A204.1 (cell line): Measurements from ENCODE around the gene RPGRIP1.
"Not testable (repeated sequence)": the region's sequence is repeated elsewhere in the genome, so short reads cannot be mapped to it uniquely, and the experiment has no call there.

Source experiments
- FAIRE-seq: peaks from 2 replicates; lab custom pipeline; 2012; peaks lifted over from hg19 to GRCh38; lab: Jason Lieb, UNC

The RPGRIP1 gene

DNA sequence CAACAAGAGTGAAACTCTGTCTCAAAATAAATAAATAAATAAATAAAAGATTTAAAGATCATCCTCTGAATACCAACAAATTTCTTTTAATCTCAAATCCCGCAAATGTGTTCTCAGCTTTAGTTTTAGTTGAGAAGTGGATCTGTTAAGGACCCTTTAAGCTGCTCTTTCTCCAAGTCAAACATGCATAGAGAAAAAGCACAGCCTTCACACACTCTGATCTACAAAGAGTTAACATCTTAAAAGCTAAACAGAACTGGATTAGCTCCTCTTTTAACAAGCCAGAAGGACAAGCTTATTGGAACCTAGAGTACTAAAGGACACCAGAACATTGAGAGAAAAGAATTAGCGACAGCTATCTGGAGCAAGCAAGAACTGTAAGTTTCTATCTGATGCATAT, at the start of gene RPGRIP1:
RPGRIP1 (plus strand) TSS at position 301 of the 400 bp plus-strand sequence. CDS start 7,894 bp downstream, outside the sequence.
- FAIRE-seq: no peak

DNA sequence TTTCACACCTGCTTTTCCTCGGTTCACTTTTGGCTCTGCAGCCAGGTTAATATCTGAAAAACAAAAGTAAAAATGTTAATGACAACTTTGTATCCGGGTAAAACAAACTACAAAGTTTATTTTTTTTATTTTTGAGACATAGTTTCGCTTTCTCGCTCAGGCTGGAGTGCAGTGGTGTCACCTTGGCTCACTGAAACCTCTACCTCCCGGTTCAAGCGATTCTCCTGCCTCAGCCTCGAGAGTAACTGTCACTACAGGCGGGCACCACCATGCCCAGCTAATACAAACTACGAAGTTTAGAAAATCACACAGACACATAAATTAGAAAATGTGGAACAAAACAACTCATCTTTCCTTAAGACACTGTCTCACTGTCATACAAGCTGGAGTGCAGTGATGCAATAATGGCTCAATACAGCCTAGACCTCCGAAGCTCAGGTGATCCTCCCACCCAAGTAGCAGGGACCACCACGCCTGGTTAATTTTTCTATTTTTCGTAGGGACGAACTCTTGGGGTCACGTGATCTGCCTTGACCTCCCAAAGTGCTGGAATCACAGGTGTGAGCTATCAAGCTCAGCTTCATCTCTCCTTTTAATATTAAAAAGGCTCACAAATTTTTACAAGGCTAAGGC, 48.7 kb upstream of the RPGRIP1 start:
- FAIRE-seq: no peak

DNA sequence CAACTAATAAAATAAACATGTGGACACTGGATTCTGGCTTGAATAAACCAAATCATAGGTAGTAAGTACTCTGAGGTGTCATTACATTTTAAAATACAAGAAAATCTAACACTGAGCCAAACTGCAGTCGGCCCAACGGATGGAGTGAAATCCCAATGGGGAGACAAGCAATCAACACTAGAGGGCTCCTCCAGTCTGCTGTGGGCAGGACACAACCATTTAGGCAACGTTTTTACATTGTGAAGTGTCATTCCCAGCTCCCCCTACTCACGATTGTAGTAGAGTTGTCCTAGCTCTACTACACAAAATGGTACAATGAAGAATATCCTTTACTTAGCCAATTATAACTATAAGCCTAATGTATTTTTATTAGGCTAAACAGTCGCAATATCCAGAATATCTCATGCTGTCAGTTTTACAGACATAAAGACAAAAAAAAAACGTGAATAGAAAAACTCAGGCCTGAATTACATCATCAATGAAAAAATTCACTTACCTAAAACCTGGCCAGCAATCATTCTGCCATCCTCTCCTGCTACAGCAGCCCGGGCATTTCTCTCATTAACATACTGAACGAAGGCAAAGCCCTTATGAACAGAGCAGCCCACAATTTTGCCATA, 46.3 kb upstream of the RPGRIP1 start:
- no peak for FAIRE-seq

DNA sequence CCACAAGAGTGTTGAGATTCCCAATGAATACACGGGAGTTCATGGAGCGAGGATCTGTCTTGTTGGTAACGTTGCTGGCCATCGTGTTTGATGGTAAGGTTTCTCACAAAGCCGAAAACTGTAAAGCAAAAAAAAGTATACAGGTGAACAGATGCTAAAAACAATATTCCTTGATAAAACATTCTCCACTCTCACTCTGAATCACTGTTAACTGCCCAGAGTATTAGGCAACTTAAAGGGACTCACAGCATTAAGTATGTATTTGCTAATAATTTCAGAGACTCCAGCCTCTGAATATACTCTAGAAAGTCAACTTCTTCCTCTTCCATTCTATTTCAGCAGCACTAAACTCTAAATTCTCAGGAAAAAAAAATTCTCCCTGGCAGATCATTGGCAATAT, 45.8 kb upstream of the RPGRIP1 start:
- FAIRE-seq: no peak

DNA sequence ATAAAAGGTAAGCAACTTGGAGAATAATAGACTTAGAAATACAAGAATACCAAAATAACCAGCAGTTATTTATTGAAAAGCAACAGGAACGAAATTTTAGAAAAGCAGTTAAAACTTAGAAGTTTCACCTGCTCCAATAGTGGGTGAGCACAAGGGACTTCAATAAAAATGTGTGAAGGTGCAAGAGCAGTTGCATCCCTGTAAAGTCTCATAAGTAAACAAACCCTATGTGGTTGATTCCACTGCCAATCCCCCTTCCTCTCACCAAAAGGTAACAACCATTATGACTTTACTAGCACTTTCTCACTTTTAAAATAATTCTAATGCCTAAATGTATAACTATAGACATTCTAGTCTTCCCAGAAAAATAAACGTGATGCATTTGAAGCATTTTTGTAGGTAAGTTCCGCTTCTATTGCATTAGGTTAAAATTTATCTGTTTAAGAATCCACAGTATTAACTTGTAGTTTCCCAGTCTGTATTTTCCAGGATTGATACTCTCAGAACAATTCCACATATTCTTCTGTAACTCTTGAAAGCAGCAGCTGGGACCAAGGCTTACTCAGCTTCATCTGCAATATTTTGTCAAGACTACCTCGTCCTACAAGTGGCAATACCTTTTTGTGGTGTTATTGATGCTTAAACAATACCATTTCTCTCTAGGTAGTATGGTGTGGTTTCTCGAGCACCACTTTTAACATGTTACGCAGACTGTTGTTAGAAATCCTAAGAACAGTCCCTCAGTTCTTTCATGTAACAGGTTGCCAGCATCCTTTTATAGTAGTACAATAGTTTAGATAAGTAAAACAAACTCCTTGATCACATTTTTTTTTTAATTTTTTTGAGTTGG, 42.7 kb upstream of the RPGRIP1 start:
- FAIRE-seq: no peak

DNA sequence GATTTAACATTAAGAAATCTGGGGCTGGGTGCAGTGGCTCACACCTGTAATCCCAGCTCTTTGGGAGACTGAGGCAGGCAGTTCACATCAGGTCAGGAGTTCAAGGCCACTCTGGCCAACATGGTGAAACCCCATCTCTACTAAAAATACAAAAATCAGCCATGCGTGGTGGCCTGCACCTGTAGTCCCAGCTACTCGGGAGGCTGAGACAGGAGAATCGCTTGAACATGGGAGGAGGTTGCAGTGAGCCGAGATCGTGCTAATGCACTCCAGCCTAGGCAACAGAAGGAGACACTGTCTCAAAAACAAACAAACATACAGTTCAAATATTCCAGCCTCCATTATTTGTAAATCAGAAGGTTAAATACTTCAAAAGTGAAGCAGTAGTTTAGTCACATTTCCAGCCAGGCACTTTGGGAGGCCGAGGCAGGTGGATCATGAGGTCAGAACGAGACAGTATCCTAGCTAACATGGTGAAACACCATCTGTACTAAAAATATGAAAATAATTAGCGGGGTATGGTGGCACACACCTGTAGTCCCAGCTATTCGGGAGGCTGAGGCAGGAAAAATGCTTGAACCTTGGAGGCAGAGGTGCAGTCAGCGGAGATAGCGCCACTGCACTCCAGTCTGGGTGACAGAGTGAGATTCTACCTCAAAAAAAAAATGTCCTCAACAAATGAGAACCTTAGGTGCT, 40.9 kb upstream of the RPGRIP1 start:
- no peak for FAIRE-seq

DNA sequence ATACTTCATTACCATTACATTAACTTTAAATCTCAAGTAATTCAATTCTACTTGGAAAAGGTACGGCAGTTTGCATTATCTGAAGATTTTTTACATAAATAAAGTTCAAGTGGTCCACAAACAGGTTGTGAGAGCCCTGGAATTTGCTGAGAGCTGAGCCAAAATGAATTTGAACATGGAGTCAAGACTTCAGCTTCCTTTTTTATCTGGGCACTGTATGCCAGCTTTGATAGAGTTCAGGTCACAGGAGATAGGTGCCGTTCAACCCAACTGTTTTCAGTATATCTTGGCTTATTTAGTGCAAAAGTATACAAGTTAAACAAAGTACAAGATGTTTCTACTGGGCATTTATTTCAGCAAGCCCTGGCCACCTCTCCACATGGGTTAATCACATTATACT, 39.5 kb upstream of the RPGRIP1 start:
- no peak for FAIRE-seq

DNA sequence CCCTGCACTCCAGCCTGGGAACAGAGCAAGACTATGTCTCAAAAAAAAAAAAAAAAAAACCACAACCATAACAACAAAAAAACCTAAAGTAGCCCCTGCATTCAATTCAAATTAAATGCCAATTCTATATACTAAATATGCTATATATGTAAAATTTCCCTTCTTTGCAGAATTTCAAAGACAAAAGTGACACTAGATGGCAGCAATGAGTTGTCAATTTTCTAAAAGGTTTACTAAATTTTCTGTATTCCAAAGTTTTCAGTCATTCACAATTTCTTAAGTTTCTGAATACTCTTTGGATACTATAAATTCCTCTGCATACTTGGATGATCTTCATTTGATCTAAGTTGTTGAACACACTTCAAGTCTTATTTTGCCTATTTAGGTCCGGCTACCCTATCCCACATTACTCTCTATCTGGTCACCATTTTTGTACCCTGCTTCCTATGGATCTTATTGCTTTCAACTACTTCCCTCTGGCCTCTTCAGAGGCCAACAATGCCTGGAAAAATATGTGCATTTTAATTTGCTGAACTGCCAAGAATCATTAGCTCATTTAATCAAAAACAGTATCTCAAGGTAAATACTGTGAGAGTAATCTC, 38.6 kb upstream of the RPGRIP1 start:
- peak; percentile 89 for FAIRE-seq

DNA sequence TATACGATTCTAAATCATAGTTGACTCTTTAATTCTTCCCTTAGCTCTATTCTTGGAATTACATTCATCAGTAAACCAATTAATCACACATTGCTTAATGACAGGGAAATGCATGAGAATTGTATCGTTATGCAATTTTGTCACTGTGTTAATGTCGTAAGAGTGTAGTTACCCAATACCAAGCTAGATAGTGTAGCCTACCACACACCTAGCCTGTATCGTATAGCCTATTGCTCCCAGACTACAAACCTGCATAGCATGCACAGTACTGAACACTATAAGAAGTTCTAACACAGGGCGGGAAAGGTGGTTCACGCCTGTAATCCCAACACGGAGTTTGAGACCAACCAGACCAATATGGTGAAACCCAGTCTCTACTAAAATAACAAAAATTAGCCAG, 35.3 kb upstream of the RPGRIP1 start:
- FAIRE-seq: no peak

DNA sequence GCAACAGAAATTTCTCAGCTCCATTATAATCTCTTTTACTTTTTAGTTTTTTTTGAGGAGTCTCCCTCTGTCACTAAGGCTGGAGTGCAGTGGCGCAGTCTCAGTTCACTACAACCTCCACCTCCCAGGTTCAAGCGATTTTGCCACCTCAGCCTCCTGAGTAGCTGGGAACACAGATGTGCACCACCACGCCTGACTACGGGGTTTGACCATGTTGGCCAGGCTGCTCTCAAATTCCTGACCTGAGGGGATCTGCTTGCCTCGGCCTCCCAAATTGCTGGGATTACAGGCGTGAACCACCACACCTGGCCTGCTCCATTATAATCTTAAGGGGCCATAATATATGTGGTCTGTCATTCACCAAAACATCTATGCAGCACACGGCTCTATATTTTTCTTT, 34.1 kb upstream of the RPGRIP1 start:
- no peak for FAIRE-seq

DNA sequence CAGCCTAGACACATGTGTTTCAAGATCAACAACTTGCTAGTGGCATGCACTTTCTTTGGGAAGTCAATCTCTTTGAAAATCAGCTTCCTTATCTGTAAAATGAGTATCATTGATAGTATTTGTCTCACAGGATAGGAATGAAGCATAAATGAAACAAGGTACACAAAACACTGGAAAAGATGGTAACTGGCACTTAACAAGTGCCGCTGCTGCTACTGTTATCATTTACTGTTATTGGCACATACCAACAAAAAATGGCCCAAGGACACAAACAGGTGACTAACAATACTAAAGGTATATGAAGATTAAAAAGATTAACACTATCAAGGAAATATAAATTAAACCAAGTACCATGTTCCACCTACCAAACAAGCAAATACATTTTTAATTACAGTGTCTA, 31.5 kb upstream of the RPGRIP1 start:
- no peak for FAIRE-seq

DNA sequence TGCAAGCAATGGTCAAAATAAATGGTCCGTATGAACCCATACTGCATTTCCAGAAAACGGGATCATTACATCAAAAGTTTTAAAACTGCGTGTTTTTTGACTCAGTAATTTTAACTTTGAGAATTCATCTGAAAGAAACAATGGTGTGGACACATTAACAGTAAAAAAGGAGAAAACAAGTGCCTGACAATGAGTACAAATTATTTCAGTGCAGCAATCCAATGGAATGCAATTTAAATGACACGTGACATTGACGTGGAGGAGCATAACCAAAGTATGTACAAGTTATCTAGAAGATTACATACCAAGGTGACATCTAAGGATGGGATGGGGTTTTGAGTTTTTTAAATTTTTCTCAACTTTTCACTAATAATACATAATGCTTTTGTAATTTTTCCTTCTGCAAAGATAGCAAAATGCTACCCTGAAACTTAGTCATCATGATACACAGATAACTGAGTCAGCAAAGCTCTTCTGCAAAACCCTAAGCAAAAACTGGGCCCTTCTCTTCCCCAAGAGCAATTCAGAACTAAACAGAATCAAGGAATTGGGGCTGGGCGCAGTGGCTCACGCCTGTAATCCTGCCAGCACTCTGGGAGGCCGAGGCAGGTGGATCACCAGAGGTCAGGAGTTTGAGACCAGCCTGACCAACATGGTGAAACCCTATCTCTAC, 31.0 kb upstream of the RPGRIP1 start:
- FAIRE-seq: no peak

DNA sequence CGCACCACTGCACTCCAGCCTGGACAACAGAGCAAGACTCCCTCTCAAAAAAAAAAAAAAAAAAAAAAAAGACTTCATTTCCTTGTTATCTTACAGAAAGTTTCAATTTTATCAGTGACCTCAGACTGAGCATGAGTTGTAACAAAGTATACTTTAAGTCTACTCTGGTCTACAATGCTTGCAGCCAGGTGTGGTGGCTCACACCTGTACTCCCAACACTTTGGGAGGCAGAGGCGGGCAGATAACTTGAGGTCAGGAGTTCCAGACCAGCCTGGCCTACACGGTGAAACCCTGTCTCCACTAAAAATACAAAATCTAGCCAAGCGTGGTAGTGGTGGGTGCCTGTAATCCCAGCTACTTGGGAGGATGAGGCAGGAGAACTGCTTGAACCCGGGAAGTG, 28.7 kb upstream of the RPGRIP1 start:
- no peak for FAIRE-seq

DNA sequence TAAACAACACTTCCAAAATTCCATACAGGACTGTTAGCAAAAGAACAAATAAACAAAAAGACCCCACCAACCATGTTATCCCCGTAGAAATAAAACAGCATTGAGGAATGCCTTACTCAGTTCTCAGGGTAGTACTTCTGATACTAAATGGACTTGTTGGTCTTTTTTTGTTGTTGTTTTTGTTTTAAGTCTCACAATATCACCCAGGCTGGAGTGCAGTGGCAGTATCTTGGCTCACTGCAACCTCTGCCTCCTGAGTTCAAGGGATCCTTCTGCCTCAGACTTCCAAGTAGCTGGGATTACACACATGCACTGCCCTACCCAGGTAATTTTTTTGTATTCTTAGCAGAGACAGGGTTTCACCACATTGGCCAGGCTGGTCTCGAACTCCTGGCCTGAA, 27.7 kb upstream of the RPGRIP1 start:
- FAIRE-seq: no peak

DNA sequence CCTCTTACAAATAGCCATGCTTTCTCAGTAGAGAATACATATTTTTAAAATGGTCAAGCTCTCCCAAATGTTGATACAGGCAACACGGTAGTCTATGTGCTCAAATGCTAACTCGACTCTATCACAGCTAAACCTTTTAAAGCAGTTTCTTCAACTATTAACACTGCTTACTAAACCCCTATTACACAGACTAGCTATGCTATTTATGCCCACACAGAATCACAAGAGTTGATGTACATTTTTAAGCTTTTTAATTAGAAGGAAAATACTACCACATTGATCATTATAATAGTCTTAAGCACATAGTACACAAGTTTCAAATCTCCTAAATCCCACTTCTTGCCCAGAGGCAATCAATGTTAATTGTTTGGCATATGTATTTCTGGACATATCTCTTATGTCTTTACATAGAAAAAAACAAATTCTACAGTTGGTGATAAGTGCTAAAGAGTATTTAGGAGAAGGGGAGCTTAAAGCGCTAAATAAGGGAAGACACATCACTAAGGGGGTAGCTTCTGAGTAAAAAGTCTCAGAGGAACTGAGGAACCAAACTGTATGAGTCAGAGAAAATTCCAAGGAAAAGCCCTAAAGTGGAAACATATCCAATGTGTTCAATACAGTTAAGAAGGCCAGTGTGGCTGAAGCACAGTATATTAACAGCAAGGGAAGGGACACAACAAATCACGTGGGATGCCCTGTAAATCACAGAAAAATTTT, 24.3 kb upstream of the RPGRIP1 start:
- FAIRE-seq: no peak

DNA sequence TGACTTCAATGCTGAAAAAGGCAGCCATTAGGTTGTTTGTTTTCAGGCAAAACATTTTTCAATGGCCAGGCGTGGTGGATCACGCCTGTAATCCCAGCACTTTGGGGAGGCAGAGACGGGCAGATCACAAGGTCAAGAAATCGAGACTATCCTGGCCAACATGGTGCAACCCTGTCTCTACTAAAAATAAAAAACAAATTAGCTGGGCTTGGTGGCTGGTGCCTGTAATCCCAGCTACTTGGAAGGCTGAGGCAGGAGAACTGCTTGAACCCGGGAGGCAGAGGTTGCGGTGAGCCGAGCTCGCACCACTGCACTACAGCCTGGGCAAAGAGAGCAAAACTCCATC, 23.8 kb upstream of the RPGRIP1 start:
- not testable (repeated sequence) for FAIRE-seq

DNA sequence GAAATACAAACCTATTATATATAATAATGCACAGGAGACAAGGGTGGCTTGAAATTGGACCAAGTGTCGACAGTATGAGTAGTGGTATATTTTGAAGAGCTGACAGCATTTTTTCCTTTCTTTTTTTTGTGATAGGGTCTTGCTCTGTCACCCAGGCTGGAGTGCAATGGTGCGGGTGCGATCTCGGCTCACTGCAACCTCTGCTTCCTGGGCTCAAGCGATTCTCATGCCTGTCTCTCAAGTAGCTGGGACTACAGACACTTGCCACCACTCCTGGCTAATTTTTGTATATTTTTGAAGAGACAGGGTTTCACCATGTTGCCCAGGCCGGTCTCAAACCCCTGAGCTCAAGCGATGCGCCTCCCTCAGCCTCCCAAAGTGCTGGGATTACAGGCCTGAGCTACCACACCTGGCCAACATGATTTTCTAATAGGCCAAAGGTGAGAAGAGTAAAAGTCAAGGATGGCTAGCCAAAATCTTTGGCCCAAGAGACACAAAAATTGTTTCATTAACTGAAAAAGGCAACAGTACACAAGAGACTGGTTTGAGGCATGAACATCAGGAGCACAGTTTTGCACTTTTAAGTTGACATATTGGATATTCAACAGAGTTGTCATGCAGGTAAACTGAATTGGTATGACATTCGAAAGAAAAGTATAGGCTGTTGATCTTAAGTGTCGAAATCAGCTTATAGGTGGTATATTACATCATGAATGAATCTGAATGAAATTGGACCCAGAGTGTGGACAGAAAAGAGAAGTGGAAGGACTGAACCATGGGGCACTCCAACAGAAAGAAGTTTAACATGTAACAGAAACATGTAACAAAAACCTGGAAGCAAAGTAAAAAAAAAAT, 23.1 kb upstream of the RPGRIP1 start:
- no peak for FAIRE-seq

DNA sequence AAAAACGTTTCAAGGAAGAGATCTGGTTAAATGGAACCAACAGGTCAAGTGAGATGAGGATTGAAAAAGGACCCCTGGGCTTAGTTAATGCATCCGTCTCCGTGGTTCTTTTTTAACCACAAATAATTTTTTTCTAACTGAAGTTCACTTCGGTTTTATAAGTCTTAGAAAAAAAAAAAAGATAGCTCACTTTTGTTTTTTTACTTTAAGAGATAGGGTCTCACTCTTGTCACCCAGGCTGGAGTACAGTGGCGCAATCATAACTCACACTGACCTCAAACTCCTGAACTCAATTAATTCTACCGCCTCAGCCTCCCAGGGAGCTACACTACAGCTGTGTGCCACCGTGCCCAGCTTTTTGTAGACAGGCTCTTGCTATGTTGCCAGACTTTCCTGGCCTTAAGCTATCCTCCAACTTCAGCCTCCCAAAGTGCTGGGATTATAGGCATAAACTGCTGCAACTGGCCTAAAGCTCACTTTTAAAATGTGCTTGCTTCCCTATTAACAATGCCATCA, 22.4 kb upstream of the RPGRIP1 start:
- FAIRE-seq: no peak

DNA sequence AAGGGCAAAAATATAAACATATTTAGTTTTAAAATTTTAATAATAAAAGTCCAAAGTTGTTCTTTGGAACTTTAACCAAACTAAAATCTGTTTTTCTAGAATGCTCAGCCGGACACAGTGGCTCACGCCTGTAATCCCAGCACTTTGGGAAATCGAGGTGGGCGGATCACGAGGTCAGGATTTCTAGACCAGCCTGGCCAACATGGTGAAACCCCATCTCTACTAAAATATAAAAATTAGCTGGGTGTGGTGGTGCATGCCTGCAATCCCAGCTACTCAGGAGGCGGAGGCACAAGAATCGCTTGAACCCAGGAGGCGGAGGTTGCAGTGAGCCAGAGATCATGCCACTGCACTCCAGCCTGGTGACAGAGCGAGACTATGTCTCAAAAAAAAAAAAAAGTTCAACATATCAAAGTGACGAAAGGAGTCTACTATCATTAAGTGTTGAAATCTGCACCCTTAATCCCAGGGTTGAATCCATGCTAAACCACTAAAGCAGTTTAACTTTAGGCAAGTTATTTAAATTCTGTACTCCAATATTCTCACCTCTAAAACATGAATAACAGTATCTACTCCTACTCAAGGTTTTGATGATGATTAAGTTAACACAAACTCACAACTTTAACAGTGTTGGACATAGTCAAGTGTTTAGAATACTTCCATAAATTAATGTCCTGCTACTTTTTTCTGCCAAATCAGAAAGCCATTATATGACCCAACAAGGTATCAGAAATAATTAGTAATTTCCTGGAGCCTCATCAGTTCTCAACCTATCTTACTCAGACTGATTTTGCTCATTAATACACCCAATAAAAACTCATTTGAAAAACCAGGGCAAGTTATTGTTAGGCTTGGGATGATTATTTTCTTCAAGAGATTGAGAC, 21.6 kb upstream of the RPGRIP1 start:
- FAIRE-seq: no peak
